ENCODE data around the gene SYT1. TPM values are rescaled to one million over a fixed set of nuclear protein-coding genes. Genes with fewer than 3 reads are reported as not detected.

Gene SYT1
- total RNA-seq, 6 experiments from 2014 or later = 3.5 to 10.5 (median 9.1) TPM

DNA sequence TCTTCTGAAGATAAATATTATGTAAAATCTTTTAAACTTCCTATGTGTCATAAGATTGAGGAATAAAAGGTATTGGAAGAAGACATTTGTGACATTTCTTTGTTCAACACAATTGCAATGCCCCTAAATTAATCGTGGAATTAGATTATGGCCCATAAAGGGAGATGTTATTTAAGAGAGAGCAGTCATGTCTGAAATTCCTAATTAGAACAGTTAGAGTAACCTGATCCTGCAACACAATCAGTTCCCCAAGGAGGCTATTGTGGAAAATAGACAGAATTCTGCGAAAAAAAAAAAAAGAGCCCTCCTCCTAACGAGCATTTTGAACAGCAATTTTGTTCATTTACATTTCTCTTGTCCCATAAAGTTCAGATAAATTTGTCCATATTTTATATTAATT lies 486.7 kb downstream of the SYT1 start:
- TF ChIP-seq, protein P1, sequence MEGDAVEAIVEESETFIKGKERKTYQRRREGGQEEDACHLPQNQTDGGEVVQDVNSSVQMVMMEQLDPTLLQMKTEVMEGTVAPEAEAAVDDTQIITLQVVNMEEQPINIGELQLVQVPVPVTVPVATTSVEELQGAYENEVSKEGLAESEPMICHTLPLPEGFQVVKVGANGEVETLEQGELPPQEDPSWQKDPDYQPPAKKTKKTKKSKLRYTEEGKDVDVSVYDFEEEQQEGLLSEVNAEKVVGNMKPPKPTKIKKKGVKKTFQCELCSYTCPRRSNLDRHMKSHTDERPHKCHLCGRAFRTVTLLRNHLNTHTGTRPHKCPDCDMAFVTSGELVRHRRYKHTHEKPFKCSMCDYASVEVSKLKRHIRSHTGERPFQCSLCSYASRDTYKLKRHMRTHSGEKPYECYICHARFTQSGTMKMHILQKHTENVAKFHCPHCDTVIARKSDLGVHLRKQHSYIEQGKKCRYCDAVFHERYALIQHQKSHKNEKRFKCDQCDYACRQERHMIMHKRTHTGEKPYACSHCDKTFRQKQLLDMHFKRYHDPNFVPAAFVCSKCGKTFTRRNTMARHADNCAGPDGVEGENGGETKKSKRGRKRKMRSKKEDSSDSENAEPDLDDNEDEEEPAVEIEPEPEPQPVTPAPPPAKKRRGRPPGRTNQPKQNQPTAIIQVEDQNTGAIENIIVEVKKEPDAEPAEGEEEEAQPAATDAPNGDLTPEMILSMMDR (IDR thresholded peaks at IDR 0.05) = no peak
- Mint-ChIP-seq H3K9me3 (no peaks in the 10 kb centered on the region), H3K27me3 (ENCODE audit: insufficient read depth) (no peaks in the 10 kb centered on the region; the same call in 1 of the 2 replicates), H3K36me3 (ENCODE audit: low read depth) (no peaks in the 10 kb centered on the region), H3K27ac (no peak overlapping the region), H3K4me1 (ENCODE audit: low read depth) (no peaks in the 10 kb centered on the region), H3K4me3 (no peak overlapping the region)
- DNase-seq = no peak

DNA sequence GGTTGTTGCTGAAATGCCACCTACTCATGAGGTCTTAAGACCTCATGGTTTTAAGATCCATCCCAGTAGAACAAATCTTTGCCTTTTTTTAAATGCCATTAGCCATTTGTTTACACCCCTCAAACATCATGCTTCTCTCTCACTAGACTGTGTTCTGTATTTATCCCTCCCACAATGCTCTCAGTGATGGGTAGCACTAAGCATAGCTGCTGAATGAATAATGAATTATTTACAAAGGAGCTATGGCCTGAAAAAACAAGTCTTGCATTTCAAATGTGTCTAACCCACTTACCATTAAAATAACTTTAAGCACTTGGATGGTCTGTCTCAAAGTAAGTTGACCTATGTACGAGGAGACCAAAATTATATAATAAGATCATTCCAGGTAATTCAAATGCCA lies 491.6 kb downstream of the SYT1 start:
- Mint-ChIP-seq H3K27ac (no peak overlapping the region), H3K4me1 (ENCODE audit: low read depth) (no peaks in the 10 kb centered on the region), H3K4me3 (no peak overlapping the region), H3K36me3 (ENCODE audit: low read depth) (no peaks in the 10 kb centered on the region), H3K9me3 (no peaks in the 10 kb centered on the region), H3K27me3 (ENCODE audit: insufficient read depth) (no peaks in the 10 kb centered on the region)
- TF ChIP-seq, protein P1 (IDR thresholded peaks at IDR 0.05) = no peak
- no peak for DNase-seq

DNA sequence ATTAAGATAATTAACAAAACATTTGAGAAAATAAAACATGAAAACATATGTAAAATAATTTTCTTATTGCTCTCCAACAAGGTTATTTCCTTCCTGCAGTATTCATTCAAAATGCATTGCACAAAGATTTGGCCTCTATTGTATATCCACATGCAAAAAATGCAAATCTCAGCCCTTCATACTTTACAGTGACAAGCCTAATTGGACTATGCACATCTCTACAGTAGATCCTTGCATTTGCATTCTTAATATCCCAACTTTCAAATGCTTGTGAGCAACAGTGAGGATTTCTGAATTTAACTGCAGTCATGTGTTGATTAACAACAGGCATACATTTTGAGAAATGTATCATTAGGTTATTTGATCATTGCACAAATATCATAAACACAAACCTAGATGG lies 492.5 kb downstream of the SYT1 start:
- H3K4me1 Mint-ChIP-seq (ENCODE audit: low read depth) = no peaks in the 10 kb centered on the region
- H3K27me3 Mint-ChIP-seq (ENCODE audit: insufficient read depth) = no peaks in the 10 kb centered on the region
- H3K4me3 Mint-ChIP-seq = no peak overlapping the region

DNA sequence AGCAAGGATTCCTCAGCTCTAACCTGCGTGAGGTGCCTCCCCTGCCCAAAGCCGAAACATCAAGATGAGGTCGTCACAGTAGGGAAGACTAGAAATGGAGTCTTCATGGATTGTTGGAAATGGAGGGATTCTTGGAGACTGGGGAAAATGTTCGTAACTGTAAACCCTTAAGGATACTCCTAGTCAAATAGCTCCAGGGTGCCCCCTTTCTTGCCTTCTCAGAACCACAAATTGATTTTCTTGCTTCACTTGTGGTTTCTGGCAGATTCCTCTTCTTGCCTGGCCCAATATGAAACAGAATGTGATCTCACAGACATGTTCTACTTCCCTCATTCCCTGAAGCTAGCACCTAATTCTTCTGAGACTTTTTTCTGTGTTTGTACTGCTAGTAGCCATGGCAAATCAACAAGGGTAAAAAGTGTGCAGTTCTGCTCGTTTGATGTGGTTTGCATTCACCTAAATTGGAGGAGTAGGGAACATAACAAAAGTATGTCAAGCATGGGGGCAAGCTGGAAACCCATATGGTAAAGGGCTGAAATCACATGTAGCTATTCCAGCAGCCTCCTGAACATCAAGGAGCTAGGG lies 494.2 kb downstream of the SYT1 start:
- DNase-seq = no peak
- no peaks in the 10 kb centered on the region for H3K27me3 Mint-ChIP-seq (ENCODE audit: insufficient read depth)
- no peaks in the 10 kb centered on the region for H3K4me1 Mint-ChIP-seq (ENCODE audit: low read depth)
- no peaks in the 10 kb centered on the region for H3K9me3 Mint-ChIP-seq
- no peaks in the 10 kb centered on the region for H3K36me3 Mint-ChIP-seq (ENCODE audit: low read depth)
- H3K27ac Mint-ChIP-seq = no peak overlapping the region
- TF ChIP-seq, protein P1 (IDR thresholded peaks at IDR 0.05) = no peak
- no peak overlapping the region for H3K4me3 Mint-ChIP-seq

More for the DNA sequence above, 492.5 kb downstream of the SYT1 start:
- no peaks in the 10 kb centered on the region for H3K36me3 Mint-ChIP-seq (ENCODE audit: low read depth)
- no peak overlapping the region for H3K27ac Mint-ChIP-seq
- no peaks in the 10 kb centered on the region for H3K9me3 Mint-ChIP-seq
- DNase-seq = no peak
- TF ChIP-seq, protein P1 (IDR thresholded peaks at IDR 0.05) = no peak

DNA sequence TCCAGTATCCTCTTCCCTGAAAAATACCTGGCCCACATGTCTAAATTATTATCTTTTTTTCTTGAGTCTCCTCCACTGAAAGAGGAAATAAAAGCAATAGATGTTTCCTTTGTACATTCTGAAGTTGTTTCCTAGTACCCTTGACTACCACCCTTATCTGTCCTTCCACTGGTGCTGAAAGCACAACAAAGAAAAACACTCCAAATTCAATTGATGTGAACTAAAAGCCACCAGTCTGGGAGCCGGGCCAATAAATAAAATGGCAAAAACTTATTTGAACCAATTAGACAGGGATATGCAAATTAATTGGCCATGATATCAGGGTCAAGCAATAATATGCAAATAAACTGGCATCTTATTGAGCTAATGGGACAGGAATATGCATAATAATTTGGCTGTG lies 495.7 kb downstream of the SYT1 start:
- Mint-ChIP-seq H3K27me3 (ENCODE audit: insufficient read depth) (no peaks in the 10 kb centered on the region), H3K4me1 (ENCODE audit: low read depth) (no peaks in the 10 kb centered on the region), H3K36me3 (ENCODE audit: low read depth) (no peaks in the 10 kb centered on the region), H3K9me3 (no peaks in the 10 kb centered on the region), H3K27ac (no peak overlapping the region), H3K4me3 (no peak overlapping the region)
- no peak for DNase-seq
- TF ChIP-seq, protein P1 (IDR thresholded peaks at IDR 0.05) = no peak

DNA sequence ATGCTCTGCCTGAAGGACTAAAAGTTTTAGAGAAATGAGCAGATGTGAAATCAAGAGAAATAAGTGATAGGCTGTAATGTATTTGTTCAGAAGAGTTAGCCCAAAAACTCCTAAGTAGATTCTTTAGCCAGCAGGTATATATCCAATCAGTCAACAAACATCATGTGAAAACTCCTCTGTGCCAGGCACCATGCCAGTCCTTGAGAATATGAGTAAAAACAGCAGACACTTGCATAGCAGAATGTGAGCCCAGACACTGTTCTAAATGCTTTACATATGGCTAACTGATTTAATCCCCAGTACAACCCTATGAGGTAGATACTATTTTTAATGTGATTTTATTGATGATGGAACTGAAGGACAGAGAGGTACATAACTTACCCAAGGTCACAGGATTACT lies 496.4 kb downstream of the SYT1 start:
- H3K27ac Mint-ChIP-seq = no peak overlapping the region

More for the DNA sequence above, 496.4 kb downstream of the SYT1 start:
- no peak overlapping the region for H3K4me3 Mint-ChIP-seq
- H3K27me3 Mint-ChIP-seq (ENCODE audit: insufficient read depth) = no peaks in the 10 kb centered on the region
- H3K9me3 Mint-ChIP-seq = no peaks in the 10 kb centered on the region
- DNase-seq = no peak
- no peaks in the 10 kb centered on the region for H3K4me1 Mint-ChIP-seq (ENCODE audit: low read depth)
- TF ChIP-seq, protein P1 (IDR thresholded peaks at IDR 0.05) = no peak
- H3K36me3 Mint-ChIP-seq (ENCODE audit: low read depth) = no peaks in the 10 kb centered on the region
